HG03378 (cell line): ENCODE results near the gene CCDC102A.

ENCODE experiments used
- ATAC-seq: cut with Tn5 transposase; IDR thresholded peaks from one replicate; pipeline ENCODE4 v1.9.1; 2021; ENCODE audit warnings: mild to moderate bottlenecking, moderate library complexity; ENCODE audit not compliant: unreplicated experiment

The CCDC102A gene

DNA sequence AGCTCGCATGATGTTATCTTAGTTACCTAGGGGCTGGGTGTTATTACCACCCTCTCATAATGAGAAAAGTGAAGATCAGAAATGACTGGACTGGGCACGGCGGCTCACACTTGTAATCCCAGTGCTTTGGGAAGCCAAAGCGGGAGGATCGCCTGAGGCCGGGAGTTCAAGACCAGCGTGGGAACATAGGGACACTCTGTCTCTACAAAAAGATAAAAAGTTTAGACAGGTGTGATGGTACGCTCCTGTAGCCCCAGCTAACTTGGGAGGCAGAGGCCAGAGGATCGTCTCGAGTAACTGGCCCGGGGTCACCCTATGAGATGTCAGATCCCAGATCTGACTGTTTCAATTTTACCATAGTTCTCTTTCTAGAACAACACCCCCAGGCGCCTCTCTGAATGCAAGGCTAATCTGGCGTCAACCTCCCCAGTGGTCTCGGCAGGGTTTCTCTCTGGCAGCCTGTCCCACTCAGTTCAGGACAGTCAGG lies 1.9 kb upstream of the CCDC102A start:
- ATAC-seq: no peak

DNA sequence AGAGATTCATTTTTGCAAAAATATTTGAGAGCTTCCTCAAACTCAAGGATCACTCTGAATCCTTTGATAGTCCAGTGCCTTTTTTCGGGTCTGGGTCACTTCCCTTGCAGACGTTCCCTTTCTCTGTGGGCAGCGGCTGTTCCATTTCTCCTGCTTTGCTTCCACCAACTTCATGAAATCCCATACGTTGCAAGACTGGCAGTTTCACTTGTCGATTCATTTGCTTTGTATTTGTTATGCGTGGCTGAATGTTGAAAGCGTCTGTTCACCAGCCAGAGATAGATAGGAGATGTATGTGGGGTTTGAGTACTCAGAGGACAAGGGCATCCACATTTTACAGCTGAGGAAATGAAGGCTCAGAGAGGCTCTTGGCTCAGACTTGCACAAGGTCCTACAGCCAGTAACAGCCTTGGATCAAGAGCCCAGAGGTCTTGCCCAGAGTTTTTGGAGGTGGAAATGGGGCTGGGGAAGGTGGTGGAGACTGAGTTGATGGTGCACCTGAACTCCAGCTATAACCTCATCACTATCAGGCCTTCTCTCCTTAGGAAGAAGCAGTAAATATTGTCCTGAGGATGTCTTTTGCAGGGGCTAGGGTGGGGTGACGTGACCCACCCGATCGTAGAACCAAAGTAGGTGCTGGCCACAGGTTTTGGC lies 1.3 kb upstream of the CCDC102A start:
- ATAC-seq: no peak

DNA sequence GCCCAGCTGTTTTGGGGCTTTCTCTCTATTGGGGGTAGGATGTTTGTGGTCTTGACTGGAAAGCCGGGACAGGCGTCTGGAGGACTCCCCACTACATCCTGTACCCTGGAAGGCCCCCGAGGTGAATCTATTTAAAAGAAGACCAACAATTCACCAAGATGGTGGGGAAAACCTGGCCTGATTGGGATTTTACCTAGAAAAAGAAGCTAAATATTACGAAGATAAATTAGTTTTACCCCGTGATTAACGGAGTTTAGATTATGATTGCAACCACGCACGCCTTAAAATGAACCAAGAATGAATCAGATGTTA lies 779 bp upstream of the CCDC102A start:
- ATAC-seq: no peak

DNA sequence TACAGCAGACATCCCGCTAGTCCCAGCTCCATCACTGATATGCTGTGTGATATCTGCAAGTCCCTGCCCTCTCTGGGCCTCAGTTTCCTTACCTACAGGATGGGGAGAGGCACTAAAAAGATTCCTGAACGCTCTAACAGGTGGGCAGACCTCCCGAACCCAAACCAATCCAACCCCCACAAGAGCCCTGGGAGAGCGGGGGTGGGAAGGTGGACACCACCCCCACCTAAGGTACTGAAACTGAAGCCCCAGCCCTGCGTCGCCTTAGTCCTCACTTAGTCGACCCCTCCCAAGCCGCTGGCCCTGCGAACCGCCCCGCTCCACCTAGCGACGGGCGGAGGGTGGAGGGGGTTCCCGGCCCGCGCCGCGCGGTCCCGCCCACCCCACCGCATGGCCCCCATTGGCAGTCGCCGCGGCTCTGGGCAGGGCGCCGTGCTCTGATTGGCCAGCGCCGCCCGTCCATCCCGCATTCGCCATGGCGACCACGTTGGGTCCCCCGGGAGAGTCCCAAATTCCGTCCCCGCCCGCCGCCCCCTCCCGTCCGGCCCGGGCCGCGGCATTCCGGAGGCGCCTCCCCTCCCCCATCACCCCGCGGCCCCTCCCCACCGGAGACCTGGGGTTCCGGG lies 578 bp downstream of the CCDC102A start:
- peak; percentile 35 for ATAC-seq

DNA sequence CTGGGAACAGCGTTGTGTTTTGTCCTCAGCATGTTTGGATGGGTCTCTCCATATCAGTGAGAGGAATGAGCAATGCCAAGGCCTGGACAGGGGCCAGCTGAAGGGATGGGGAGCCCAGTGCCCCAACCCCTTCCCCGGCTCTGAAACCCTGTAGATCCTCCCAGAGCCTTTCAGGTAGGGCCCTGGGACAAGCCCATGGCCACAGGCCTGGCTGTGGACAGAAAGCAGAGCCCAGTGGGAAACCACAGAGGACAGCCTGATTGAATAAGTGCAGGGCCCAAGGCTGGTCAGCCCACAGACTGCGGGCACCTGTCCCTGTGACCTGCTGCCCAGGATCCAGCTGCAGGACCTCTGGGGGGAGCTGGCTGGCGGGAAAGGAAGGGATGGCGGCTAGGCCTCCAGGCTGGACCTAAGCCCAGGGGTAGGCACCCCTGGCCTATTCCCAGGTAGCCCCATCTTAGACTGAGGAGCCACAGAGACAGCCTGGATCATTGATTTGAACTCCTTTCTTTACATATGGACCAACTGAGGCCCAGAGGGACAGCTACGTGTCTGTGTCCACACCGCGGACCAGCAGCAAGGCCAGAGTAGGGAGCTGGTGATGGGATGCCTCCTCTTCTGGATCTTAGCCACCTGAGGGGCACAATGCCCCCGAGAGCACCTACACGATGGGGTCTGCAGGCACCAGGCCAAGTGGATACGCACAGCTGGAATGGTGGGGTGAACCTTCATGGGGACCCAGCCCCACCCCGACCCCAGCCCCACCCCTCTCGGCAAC lies 1.3 kb downstream of the CCDC102A start:
- no peak for ATAC-seq

DNA sequence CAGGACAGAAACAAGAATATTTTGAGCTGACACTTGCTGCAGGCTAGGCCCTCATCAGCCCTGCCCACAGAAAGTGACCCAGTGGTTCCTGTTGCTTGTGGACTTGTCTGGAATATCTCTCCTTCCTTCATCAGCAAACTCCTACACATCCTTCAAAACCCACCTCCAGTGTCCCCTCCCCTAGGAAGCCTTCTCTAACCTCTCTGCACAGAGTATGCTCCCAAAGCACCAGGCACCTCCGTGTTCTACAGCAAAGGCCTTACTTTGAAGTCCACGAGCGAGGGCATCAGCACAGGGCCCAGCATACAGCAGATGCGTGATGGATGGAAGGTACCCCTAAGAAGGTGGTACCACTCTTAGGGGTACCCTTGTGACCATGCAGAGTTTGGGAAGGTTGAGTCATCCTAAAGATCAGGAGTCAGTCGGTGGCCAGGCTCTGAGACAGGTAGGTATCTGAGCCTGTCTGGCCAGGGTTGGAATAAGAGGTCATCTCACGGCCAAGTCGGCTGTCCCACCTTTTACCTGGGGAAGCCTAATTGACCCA lies 2.0 kb downstream of the CCDC102A start:
- no peak for ATAC-seq

DNA sequence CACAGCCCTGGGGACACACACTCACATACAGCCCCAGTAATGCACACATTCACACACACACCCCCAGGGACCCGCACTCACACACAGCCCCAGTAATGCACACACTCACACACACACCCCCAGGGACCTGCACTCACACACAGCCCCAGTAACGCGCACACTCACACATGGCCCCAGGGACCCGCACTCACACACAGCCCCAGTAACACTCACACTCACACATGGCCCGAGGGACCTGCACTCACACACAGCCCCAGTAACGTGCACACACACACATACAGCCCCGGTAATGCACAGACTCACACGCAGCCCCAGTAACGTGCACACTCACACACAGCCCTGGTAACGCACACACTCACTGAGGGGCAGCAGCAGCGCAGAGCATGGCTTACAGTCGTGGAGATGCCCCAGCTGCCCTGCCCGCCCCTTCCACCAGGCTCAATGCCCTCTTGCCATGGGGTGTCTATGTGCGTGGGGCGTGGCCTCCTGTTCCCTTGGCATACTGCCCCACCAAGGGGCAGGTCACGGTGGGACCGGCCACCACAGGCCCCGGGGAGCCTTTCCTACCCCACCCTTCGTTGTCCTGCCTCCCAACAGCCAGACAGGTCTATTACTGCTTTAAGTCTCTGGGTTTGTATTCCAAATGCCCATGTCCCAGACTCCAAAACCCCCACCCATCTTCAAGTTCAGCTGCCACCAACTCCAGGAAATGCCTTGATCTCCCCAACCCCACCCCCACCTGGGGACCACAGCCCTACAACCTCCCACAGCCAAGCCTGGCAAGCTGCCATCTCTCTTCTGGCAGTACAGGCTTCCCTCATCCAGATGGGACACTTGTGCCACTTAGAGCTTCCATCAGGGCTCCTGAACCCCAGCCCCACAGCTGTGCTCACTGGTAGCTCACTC lies 2.7 kb downstream of the CCDC102A start:
- no peak for ATAC-seq

DNA sequence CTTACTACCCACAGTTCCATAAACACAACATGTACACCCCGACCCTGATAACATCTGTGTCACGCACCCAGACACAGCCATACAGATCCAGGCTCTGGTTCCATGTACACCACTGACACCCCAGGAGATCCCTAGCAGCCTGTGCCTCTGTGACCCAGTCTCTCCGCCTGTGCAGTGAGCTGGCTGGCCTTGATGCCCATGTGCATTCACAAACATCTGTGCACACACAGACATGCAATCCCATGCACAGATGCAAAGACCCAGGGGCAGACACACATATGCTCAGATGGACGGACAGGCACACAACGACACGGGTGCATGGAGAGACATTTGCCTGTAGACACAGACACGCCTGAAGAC lies 4.1 kb downstream of the CCDC102A start:
- no peak for ATAC-seq

DNA sequence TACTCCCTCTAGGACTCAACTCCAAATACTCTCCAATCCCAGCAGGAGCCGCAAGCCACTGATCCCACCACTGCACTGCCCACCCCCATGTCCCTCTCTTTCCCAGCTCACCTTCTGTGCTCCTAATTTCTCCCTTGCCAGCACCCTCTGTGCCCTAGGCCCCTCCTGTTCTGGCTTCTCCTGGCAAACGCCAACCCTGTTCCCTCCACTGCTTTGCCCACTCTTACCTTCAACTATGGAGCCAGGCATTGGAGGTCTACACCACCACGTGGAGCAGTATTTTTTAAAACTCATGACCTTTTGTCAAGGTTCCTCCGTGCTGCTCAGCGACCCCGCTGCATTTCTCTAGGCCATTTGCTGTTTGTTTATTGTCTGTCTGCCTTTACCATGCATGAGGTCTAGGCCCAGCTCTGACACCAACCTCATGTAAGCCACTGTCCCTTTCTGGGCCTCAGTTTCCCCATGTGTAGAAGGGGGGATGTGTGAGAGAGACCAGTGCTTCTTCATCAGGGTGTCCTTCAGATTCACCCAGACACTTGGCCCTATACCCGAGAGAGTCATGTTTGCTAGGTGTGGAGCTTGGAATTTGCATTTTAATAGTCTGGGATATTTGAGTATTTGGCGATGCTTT lies 4.6 kb downstream of the CCDC102A start:
- no peak for ATAC-seq

DNA sequence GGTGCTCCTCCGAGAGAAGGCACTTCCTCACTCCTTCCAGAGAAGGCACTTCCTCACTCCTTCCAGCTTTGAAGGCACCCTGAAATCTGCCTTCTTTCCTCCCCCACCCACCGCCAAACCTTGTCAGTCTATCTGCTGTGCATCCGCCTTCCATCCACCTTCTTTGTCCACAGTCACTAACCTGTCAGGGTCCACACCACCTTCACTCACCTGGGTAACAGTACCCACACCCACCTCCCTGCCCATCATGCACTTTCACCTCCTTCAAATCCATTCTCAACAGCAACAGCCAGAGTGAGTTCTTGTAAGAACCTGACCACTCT lies 5.2 kb downstream of the CCDC102A start:
- no peak for ATAC-seq

DNA sequence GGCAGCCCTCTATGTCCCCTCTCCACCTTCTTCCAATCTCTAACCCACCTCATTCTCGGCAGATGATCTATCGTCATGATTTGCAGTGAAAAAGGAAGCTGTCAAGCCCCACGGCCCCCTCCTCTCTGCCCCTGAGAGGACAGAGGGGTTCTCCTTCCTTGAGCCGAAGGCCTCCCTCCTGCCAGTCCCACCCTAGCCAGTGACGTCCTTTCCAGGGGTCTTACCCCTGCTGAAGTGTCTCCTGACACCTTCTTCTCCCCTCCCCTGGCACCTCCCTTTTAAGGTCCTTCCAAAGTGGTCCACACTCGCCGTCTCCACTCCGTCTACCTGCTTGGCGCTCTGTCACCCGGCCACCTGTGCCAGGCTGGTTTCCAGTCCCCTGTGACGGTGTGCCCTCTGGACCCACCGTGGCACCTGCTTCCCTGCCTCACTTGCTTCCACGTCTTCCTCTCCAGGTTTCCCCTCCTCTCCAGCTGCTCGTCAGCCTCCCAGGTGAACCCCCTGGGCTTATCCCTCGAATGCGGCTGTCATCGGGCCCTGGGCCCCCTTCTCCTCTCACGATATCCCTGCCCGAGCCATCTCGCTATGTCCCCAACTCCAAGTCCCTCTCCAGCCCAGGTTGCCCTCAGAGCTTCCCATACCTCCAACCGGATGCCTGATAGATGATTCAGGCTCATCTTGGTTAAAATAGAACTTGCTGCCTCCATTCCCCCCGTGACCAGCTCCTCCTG lies 5.7 kb downstream of the CCDC102A start:
- ATAC-seq: no peak

DNA sequence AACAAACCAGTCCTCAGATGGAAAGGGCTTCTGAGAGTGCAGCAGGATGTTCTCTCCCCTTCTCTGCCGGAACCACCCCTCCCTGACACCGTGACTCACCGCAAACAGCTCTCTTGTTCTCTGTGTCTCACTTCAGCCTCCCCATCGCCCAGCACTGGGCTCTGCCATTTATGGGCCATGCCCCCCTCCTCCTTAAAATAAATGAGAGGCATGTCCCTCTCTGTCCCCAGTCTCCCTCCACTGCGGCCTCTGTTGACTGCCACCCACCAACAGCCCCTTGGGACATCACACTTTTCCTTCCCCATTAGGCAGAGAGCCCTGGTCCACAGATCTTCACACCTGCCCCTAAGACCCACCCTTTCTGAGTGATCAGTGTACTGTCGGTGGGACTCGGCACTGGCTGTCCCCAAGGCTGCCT lies 6.3 kb downstream of the CCDC102A start:
- peak; percentile 73 for ATAC-seq

DNA sequence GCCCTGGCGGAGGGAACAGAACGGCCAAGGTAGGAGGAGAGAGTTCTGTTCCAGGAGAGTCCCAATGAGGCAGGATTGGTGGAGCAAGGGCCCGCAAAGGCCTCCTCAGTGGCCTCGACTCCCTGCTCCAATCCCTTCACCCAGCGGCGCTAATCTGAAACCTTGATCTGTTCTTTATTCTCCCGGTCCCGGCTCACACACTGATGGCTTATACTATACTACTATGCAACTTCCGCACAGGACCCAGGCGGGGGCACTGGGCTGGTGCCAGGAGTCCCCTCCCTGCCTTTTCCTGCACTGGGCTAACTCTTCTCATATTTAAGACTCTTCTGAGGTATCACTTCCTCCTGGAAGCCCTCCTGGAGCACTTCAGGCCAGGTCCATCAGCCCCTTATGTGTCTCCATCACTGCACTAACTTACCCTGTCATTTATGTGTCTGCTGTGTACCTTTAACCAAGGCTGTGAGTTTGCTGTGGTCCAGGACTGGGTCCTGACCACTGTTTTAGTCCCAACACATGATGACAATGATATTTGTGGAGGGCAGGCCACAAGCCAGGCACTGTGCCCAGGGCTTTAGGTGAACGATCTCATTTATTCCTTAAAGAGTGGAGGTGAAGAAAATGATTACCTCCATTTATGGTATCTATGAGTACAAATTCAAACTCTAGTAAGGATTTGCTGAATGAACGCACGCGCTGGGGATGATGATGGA lies 6.8 kb downstream of the CCDC102A start:
- ATAC-seq: no peak

DNA sequence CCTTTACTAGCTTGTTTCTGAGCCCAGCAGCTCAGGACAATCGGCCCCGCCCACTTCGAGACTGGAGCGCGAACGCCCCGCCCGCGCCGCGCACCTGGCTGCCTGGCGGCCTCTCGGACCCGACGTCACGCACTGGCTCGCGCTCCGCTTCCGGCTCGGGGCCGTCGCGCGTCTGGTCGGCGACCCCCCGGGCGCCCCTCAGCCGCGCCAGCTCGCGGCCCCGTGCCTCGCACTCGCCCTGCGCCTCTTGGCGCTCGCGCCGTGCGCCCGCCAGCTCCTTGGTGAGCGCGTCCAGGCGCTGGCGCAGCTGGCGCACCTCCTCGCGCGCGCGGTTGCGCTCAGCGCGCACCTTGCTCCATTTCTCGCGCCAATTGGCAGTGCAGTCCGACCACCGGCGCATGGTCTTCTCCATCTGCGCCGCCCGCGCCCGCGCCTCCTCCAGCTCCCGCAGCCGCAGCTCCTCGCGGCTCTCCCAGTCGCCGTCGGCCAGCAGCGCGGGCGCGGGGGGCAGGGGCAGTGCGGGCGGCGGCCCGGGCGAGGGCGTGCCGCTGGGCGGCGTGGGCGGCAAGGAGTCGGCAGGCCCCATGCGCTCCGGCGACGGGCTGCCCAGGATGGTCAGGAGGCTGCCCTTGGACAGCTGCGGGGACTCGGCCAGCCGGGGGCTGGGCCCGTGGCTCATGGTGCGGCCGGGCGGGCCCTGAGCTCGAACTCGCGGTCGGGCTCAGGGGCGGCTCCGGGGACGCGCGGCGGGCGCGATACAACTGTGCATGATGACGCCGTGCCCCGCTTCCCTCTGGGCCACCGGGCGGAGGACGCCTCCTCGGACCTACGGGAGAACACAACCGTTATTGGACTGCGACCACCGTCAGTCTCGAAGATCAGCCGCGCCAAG lies 7.6 kb downstream of the CCDC102A start:
- ATAC-seq: no peak

DNA sequence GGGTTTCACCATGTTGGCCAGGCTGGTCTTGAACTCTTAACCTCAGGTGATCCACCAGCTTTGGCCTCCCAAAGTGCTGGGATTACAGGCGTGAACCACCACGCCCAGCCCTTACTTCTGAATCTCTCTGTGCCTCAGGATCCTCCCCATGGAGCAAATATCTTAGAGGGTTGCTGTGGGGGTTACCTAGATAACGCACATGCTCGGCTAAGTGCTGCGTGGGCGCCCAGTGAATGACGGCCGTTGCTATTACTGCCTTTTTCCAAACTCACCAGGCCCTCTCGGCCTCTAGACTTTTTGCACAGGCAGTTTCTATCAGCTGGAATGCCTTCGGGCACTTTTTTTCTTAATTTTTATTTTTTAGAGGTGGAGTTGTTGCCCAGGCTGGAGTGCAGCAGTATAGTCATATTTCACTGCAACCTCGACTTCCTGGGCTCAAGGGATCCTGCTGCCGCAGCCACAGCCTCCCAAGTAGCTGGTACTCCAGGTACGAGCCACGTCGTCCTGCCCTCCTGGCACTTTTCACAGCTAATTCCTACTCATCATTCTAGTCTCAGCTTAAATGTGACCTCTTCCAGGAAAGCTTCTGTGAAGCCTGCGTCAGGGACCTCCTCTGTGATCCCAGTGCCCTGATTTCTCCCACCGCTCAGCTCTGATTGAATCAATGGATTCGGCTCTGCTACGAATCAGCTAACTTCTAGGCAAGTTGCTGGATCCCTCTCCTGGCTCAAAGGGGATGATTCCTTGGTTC lies 8.6 kb downstream of the CCDC102A start:
- ATAC-seq: no peak

DNA sequence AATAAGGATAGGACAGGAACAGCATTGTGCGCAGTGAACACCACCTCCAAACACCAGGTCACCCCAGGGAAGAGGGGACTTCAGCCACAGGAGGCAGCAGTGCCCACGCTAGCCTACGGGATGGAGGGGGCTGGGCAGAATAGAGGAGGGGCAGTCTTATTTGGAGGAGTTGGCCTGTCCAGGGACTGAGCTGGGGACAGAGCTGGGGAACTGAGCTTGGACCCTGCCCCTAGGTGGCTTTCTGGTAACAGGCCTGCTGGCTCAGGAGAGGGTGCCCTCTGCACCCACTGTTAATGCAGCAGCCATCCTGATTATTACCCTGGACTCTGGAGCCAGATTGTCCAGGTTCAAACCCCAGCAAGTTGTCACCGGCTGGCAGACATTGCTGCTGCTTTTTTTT lies 9.3 kb downstream of the CCDC102A start:
- no peak for ATAC-seq

DNA sequence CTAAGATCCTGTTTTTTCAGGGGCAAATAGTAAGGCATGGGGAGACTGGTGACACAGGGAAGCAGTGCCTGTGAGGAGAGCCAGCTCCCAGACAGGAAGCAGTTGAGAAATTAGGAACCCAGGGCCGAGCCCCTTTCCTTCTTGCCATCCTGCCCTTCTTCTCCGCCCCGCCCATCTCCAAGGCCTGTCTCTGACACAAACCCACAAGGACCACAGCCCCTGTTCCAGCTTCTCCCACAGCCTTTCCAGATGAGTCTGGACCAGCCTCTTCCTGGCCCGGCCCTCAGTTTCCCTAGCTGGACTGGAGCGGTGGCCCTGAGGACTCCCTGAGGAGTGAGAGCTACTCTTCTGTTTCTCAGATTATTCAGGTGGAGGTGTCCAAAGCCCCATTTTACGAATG lies 9.9 kb downstream of the CCDC102A start:
- no peak for ATAC-seq

DNA sequence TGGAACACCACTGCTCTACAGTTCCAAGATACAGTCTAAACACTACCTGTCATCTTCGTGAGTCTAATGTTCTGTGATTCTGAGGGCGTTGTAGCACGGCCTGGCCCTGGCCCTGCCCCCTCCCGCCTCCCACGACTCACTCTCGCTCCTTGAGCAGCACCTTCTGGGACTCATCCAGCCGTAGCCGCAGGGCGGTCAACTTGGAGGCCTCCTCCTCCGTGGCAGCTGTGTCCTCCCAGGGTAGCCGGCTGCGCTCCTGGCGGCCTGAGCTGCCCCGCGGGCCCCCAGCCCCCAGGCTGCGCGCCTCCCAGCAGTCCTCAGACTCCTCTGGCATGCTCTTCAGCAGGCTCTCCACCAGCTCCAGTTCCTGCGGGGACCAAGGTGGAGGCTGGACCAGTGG lies 10.6 kb downstream of the CCDC102A start:
- ATAC-seq: no peak
